SHP77 treated with DMSO at 0.1 percent for 48 hours (cell line): ENCODE results near the gene CSNK1D.

ENCODE experiments used
- DNase-seq: peaks from one replicate; lab custom pipeline; 2025; lab: John Stamatoyannopoulos, UW

Gene CSNK1D

GRCh38 chr17:82294064-82294773 is 20.7 kb upstream of the CSNK1D start:
- no peak for DNase-seq

- peak; percentile 99 for DNase-seq
Measured at GRCh38 chr17:82292251-82293154, 19.0 kb upstream of the CSNK1D start.

GRCh38 chr17:82291582-82292250 is 18.2 kb upstream of the CSNK1D start:
- DNase-seq = no peak

DNA sequence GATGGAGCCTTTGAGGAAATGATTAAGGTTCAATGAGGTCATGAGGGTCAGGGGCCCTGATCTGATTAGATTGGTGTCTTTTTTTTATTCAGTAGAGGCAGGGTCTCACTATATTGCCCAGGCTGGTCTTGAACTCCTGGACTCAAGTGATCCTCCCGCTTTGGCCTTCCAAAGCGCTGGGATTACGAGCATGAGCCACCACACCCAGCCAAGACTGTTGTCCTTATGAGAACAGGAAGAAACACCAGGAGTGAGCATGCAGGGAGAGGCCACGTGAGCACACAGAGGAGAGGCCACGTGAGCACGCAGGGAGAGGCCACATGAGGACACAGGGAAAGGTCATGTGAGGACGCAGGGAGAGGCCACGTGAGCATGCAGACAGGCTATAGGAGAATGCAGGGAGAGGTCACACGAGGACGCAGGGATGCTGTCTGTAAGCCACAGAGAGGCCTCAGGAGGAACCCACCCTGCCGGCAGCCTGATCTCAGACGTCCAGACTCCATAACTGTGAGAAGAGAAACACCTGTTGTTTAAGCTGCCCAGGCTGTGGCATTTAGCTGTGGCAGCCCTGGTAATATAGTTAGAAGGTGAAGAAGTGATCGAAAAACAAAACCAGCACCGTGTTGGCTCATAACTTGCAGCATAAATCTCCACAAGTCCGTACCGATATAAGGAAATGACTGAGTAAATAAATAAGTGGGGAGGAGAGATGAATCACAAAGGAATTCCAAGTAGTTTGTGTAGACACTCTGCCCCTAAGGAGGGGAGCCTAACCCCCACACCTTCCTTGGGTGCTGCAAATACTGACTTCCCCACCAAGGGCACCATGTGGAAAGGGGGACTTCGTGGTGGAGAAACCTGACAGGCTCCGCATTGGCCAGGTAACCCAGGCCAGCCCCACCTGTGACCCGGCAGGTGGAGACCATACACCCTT is 14.6 kb upstream of the CSNK1D start:
- peak; percentile 97 for DNase-seq

DNA sequence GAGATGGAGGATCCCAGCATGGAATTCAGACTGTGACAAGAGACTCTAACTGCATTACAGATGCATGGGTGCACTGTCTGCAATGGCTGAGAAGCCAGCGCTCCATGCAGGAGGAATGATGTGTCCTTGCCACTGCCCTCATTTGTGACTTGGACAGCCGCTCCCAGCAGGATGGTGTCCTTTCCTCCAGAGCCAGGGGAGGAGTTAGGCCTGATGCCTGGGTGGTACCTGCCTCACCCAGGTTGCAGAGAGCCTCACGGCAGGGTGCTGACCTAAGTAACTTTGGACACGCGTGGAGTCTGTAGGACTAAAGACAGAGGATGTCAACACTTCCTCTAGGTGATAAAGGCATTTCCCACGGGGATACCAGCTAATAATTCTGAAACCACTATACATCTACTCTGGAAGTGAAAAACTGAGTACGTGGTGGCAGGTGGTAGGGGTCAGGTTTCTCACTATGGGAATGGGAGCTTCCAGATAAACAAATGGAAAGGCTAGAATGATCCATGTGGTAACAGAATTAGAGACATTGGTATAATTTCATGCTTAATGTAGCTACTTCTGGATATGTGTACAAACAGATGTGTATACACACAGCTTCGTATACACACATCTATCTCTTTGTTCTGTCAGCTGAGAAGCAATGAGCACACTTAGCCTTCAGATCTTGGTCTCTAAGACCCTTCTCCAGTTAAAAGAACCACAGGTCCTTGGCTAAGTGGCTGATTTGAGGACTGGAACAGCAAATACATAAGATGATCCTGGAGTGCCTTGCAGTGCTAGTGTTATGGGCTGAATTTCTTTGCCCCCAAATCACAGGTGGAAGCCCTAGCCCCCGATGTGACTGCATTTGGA is 13.7 kb upstream of the CSNK1D start:
- DNase-seq = no peak

DNA sequence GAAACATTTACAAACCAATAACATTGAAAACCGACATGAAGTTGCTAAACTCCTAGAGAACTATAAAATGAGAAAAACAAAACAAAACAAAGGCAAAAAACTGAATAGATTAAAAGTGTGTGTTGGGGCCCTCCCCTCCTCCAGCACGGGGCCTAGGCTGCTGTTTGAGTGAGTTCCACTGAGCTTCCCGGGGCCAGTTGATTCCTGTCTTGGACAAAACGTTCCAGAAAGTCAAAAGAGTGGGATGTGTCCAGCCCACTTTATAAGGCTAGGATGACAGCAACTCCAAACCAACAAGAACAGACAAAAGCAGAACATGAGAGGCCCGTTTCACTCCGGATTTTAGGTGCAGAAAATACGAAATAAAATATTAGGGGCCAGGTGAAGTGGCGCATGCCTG is 11.6 kb upstream of the CSNK1D start:
- no peak for DNase-seq

DNA sequence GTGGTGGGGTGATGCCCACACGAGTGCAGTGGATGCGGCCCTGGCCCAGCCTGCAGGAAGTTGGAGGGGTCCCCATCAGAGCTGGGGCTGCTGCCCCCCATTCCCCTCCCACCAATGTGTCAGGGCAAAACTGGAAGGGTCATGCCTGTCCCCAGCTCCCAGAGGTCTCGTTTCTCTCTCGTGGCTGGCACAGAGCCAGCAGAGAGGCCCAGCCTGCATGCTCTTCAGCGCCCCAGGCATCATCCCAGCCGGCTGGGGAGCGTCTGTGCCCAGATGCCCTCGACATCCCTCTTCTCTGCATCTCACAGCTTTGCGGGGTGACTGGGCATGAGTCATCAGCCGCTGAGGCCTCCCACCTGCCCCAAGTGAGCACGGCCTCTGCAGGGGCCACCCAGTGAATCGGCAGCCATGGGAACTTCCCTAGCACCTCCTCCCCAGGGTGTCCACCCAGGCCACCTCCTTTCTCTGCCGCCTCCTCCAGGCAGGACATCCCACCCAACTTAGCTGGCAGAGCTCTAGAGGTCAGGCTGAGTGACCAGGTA is 9.8 kb upstream of the CSNK1D start:
- DNase-seq = no peak

- no peak for DNase-seq
Measured at GRCh38 chr17:82282239-82283207, 9.0 kb upstream of the CSNK1D start.

GRCh38 chr17:82281502-82282238 is 8.2 kb upstream of the CSNK1D start:
- DNase-seq = no peak

GRCh38 chr17:82281076-82281475 is 7.6 kb upstream of the CSNK1D start:
- DNase-seq = no peak

GRCh38 chr17:82280537-82280936 is 7.0 kb upstream of the CSNK1D start:
- no peak for DNase-seq

GRCh38 chr17:82278786-82279391 is 5.4 kb upstream of the CSNK1D start:
- no peak for DNase-seq

GRCh38 chr17:82278308-82278707 is 4.8 kb upstream of the CSNK1D start:
- DNase-seq = no peak

- DNase-seq = no peak
Measured at GRCh38 chr17:82277851-82278250, 4.4 kb upstream of the CSNK1D start.

DNA sequence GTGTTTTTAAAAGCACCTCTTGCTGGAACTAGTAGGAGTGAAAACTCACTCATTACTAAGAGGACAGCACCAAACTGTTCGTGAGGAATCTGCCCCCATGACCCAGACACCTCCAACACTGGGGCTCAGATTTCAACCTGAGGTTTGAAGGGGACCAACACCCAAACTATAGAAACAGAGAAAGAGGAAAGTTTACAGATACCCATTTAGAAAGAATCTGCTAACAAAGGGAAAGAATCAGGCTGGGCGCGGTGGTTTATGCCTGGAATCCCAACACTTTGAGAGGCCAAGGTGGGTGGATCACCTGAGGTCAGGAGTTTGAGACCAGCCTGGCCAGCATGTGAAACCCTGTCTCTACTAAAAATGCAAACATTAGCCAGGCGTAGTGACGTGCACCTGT is 3.4 kb upstream of the CSNK1D start:
- no peak for DNase-seq

- DNase-seq = no peak
Measured at GRCh38 chr17:82275326-82275725, 1.8 kb upstream of the CSNK1D start.

GRCh38 chr17:82274134-82275020 is 877 bp upstream of the CSNK1D start:
- DNase-seq = no peak
